IMR-90 (cell line): ENCODE results near the gene NLRC5. TPM values are rescaled to one million over a fixed set of nuclear protein-coding genes. Genes with fewer than 3 reads are reported as not detected.

Experiments used
- ATAC-seq: fragments of 200-7000 bp; cut with Tn5 transposase; 2 replicates; pipeline ENCODE4 v1.9.1; 2020; ENCODE audit warnings: low read depth, mild to moderate bottlenecking, moderate library complexity
- BruUV-seq: library from RNA; stranded (reverse); fragments of 400-500 nt; replicated peaks from 2 replicates; lab custom pipeline; 2021; lab: Mats Ljungman, UMichigan
- CTCF ChIA-PET: fragments of 300-600 bp; formaldehyde crosslinking; extraction: SDS; loops from one replicate; lab custom pipeline; 2021; ENCODE audit warnings: antibody characterized with exemption; lab: Yijun Ruan, JAX
- POLR2A ChIA-PET: fragments of 300-600 bp; sonication (Branson Sonifier 250); formaldehyde crosslinking; loops from one replicate; lab custom pipeline; 2022; ENCODE audit warnings: antibody characterized with exemption; ENCODE audit not compliant: unreplicated experiment; lab: Charles Lee
- DNase-seq: peaks from one replicate; pipeline ENCODE4 v3.0.0; 2013
- H2AFZ ChIP-seq: replicated peaks from 2 replicates; pipeline ENCODE3; 2013; ENCODE audit warnings: low read length, mild to moderate bottlenecking; ENCODE audit not compliant: poor library complexity
- H2AK5ac ChIP-seq: 2 replicates; pipeline ENCODE4 v1.6.1; 2013; ENCODE audit warnings: low read depth, low read length, inconsistent platforms
- H2AK9ac ChIP-seq: replicated peaks from 2 replicates; pipeline ENCODE3; 2013; ENCODE audit warnings: mild to moderate bottlenecking, low read depth, low read length, moderate library complexity; ENCODE audit not compliant: poor library complexity
- H2BK120ac ChIP-seq: 2 replicates; pipeline ENCODE4 v1.6.1; 2013; ENCODE audit warnings: low read depth, low read length, inconsistent platforms
- H2BK15ac ChIP-seq: 3 replicates; pipeline ENCODE4 v1.6.1; 2013; ENCODE audit warnings: low read depth, low read length, inconsistent platforms
- H2BK20ac ChIP-seq: 2 replicates; pipeline ENCODE4 v1.6.1; 2013; ENCODE audit warnings: low read depth, mild to moderate bottlenecking, inconsistent platforms, low read length, moderate library complexity
- H2BK5ac ChIP-seq: 2 replicates; pipeline ENCODE4 v1.6.1; 2013; ENCODE audit warnings: mild to moderate bottlenecking, low read depth, low read length, inconsistent platforms; ENCODE audit not compliant: poor library complexity, severe bottlenecking
- H3K14ac ChIP-seq: replicated peaks from 2 replicates; pipeline ENCODE4 v1.6.1; 2013; ENCODE audit warnings: low read depth, low read length, inconsistent platforms
- H3K18ac ChIP-seq: 2 replicates; pipeline ENCODE4 v1.6.1; 2013; ENCODE audit warnings: low read depth, low read length, control low read depth
- H3K23ac ChIP-seq: 2 replicates; pipeline ENCODE4 v1.6.1; 2013; ENCODE audit warnings: low read depth, low read length, inconsistent platforms
- H3K27ac ChIP-seq: 2 replicates; pipeline ENCODE4 v1.5.1; 2013; ENCODE audit warnings: mild to moderate bottlenecking, control low read depth, low read length; ENCODE audit not compliant: insufficient read depth
- H3K27me3 ChIP-seq: 2 replicates; pipeline ENCODE4 v1.6.1; 2013; ENCODE audit warnings: low read length; ENCODE audit not compliant: control insufficient read depth, insufficient read depth
- H3K36me3 ChIP-seq: 2 replicates; pipeline ENCODE4 v1.6.1; 2013; ENCODE audit warnings: low read length, mixed read lengths; ENCODE audit not compliant: control insufficient read depth, insufficient read depth
- H3K4ac ChIP-seq: 2 replicates; pipeline ENCODE4 v1.6.1; 2013; ENCODE audit warnings: low read depth, low read length, inconsistent platforms
- H3K4me1 ChIP-seq: 2 replicates; pipeline ENCODE4 v1.6.1; 2013; ENCODE audit warnings: low read length, mixed read lengths; ENCODE audit not compliant: control insufficient read depth, insufficient read depth
- H3K4me2 ChIP-seq: 2 replicates; pipeline ENCODE4 v1.6.1; 2013; ENCODE audit warnings: low read depth, mild to moderate bottlenecking, control low read depth, low read length, moderate library complexity
- H3K4me3 ChIP-seq: 2 replicates; pipeline ENCODE4 v1.5.1; 2013; ENCODE audit warnings: low read depth, mild to moderate bottlenecking, control low read depth, low read length, moderate library complexity; ENCODE audit not compliant: insufficient read depth
- H3K56ac ChIP-seq: 2 replicates; pipeline ENCODE4 v1.6.1; 2013; ENCODE audit warnings: low read length, inconsistent platforms; ENCODE audit not compliant: insufficient read depth; ENCODE audit errors: extremely low read depth
- H3K79me1 ChIP-seq, 2 experiments: 2 replicates each; pipeline ENCODE4 v1.6.1; 2013; ENCODE audit warnings: low read length in 2 of 2, inconsistent platforms in 1 of 2, low read depth in 1 of 2
- H3K9ac ChIP-seq: 2 replicates; pipeline ENCODE4 v1.6.1; 2013; ENCODE audit warnings: low read depth, low read length, control low read depth
- H3K9me1 ChIP-seq: 2 replicates; pipeline ENCODE4 v1.6.1; 2013; ENCODE audit warnings: low read length, inconsistent platforms; ENCODE audit not compliant: insufficient read depth
- H3K9me3 ChIP-seq: 2 replicates; pipeline ENCODE4 v1.6.1; 2013; ENCODE audit warnings: low read length; ENCODE audit not compliant: control insufficient read depth, insufficient read depth
- H4K20me1 ChIP-seq: 2 replicates; pipeline ENCODE4 v1.6.1; 2013; ENCODE audit warnings: low read length, inconsistent platforms; ENCODE audit not compliant: insufficient read depth
- H4K5ac ChIP-seq: 2 replicates; pipeline ENCODE4 v1.6.1; 2013; ENCODE audit warnings: mild to moderate bottlenecking, low read depth, low read length, control low read depth
- H4K8ac ChIP-seq, 2 experiments: 2 replicates each; pipeline ENCODE4 v1.6.1; 2013; ENCODE audit warnings: low read depth in 2 of 2, low read length in 2 of 2, control low read depth in 1 of 2, inconsistent platforms in 1 of 2
- H4K91ac ChIP-seq: 2 replicates; pipeline ENCODE4 v1.6.1; 2013; ENCODE audit warnings: low read depth, low read length, inconsistent platforms; ENCODE audit not compliant: insufficient read depth
- FOS ChIP-seq: fragments of 150-350 bp; IDR thresholded peaks from 2 replicates; pipeline ENCODE4 v1.6.1; 2016; ENCODE audit warnings: low read depth, low read length
- MAFK ChIP-seq: IDR thresholded peaks from 2 replicates; pipeline ENCODE4 v1.6.1; 2012; ENCODE audit warnings: low read depth, low read length, improper control_type of control experiment
- MAZ ChIP-seq: IDR thresholded peaks from 2 replicates; pipeline ENCODE4 v1.6.1; 2012; ENCODE audit warnings: low read depth, mild to moderate bottlenecking, low read length, improper control_type of control experiment, moderate library complexity, borderline replicate concordance
- MXI1 ChIP-seq: IDR thresholded peaks from 2 replicates; pipeline ENCODE4 v1.6.1; 2012; ENCODE audit warnings: low read depth, mild to moderate bottlenecking, low read length, moderate library complexity, borderline replicate concordance
- NFE2L2 ChIP-seq: fragments of 150-350 bp; IDR thresholded peaks from 2 replicates; pipeline ENCODE4 v1.6.1; 2016; ENCODE audit warnings: low read depth, mild to moderate bottlenecking, low read length
- POLR2A ChIP-seq: IDR thresholded peaks from 2 replicates; pipeline ENCODE4 v1.6.1; 2012; ENCODE audit warnings: mild to moderate bottlenecking, low read depth, low read length
- RCOR1 ChIP-seq: IDR thresholded peaks from 2 replicates; pipeline ENCODE4 v1.6.1; 2012; ENCODE audit warnings: mild to moderate bottlenecking, low read length, improper control_type of control experiment; ENCODE audit not compliant: insufficient replicate concordance
- RFX5 ChIP-seq: IDR thresholded peaks from 2 replicates; pipeline ENCODE4 v1.8.0; 2012; ENCODE audit warnings: low read depth, mild to moderate bottlenecking, low read length, moderate library complexity
- SMC3 ChIP-seq: fragments of 150-350 bp; IDR thresholded peaks from 2 replicates; pipeline ENCODE4 v1.6.1; 2016; ENCODE audit warnings: low read depth, mild to moderate bottlenecking, antibody characterized with exemption, low read length, moderate library complexity
- WGBS, 2 experiments: methylation state at CpG; one replicate each; pipeline versions ENCODE4 v1.1.5 to v1.1.7; 2013; ENCODE audit warnings: missing lambda C conversion rate in 2 of 2; ENCODE audit not compliant: insufficient read length in 1 of 2; ENCODE audit errors: extremely low coverage in 2 of 2; 5-methylcytosine and 5-hydroxymethylcytosine counted together
- dilution Hi-C: fragments of 300-500 bp; cut with HindIII; formaldehyde crosslinking; loops from one replicate; pipeline ENCODE4 v1.14.3; 2018; ENCODE audit warnings: low sequenced_read_pairs; ENCODE audit not compliant: unreplicated experiment
- in situ Hi-C: fragments of 300-500 bp; cut with MboI; formaldehyde crosslinking; loops from 3 replicates; pipeline ENCODE4 v1.14.3; 2019; ENCODE audit warnings: low sequenced_read_pairs, inconsistent platforms, mixed read lengths
- intact Hi-C: fragments of 100-400 bp; cut with micrococcal nuclease; formaldehyde crosslinking; loops from 2 replicates; pipeline ENCODE4 v1.10.0; 2022
- polyA plus RNA-seq, 3 experiments: library from polyadenylated mRNA; depleted of rRNA; stranded (reverse); fragments of >200 nt; gene quantifications; 2 replicates each; pipeline ENCODE4 v1.2.3, GENCODE V29; 2012; ENCODE audit warnings: low replicate concordance in 1 of 3
- total RNA-seq: library from RNA; depleted of rRNA; stranded (reverse); fragments of >200 nt; gene quantifications from 2 replicates; pipeline ENCODE4 v1.2.3, GENCODE V29; 2012
- TF ChIP-seq, protein P1 (sequence below): fragments of 150-350 bp; IDR thresholded peaks from 2 replicates; pipeline ENCODE4 v1.6.1; 2016; ENCODE audit warnings: low read depth, mild to moderate bottlenecking, low read length, moderate library complexity, borderline replicate concordance

NLRC5 gene
- total and polyA plus RNA-seq, 2 of the 4 experiments (the other 2 are of a cell fraction), result 9.1 to 14.9 TPM

DNA sequence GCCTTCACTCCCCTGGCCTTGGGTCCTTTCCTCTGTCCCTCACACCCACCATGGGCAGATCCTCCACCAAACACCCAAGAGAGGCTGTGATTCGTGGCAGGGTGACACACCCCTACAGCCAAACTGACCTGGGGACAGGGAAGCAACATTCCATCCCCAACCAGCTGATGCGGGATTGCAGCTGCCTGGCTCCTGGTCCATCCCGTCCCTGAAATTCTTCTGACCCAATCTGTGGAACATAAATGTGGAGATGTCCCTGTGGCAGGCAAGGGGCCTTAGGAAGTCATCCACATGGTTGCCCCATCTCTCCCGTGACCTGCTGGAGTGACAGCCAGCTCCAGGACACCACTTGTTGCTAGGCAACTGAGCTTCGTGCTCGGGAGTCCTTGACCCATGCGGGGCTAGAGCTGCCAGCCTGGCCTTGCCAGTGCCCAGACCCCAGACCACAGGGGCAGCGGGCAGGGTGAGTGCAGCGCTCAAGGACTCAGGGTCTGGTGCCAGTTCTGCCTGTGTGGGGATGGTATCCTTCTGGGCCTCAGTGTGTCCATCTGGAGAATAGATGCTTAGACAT lies 69.0 kb downstream of the NLRC5 start:
- Histone ChIP-seq H2AK9ac (peak overlapping the region; percentile 68), H2BK120ac (no peak overlapping the region), H3K4me1 (peaks cover 3% of the 10 kb centered on the region), H3K9me3 (no peaks in the 10 kb centered on the region), H2BK15ac (no peak overlapping the region), H4K20me1 (no peaks in the 10 kb centered on the region), H3K9me1 (peaks cover 3% of the 10 kb centered on the region; the same call in 1 of the 2 replicates), H3K4ac (no peak overlapping the region), H2AK5ac (no peak overlapping the region), H3K27me3 (no peaks in the 10 kb centered on the region), H4K8ac (no peak overlapping the region), H3K27ac (no peak overlapping the region), H3K9ac (no peak overlapping the region), H3K36me3 (peaks cover 23% of the 10 kb centered on the region; the same call in 1 of the 2 replicates), H4K91ac (no peak overlapping the region), H3K14ac (no peak overlapping the region), H3K56ac (no peak overlapping the region), H3K4me2 (no peak overlapping the region), H3K4me3 (no peak overlapping the region), H2AFZ (no peak overlapping the region), H2BK5ac (no peak overlapping the region), H3K79me1 (no peaks in the 10 kb centered on the region), H4K5ac (no peak overlapping the region), H3K23ac (no peak overlapping the region), H2BK20ac (no peak overlapping the region), H3K18ac (no peak overlapping the region)
- in situ Hi-C loops (no loop called here), dilution Hi-C loops (no loop called here), intact Hi-C loops (no loop called here)
- ChIA-PET POLR2A (no interaction called here), CTCF (no interaction called here)
- no peak for TF ChIP-seq MAZ
- no peak for TF ChIP-seq POLR2A
- no peak for TF ChIP-seq MAFK
- TF ChIP-seq, protein P1, sequence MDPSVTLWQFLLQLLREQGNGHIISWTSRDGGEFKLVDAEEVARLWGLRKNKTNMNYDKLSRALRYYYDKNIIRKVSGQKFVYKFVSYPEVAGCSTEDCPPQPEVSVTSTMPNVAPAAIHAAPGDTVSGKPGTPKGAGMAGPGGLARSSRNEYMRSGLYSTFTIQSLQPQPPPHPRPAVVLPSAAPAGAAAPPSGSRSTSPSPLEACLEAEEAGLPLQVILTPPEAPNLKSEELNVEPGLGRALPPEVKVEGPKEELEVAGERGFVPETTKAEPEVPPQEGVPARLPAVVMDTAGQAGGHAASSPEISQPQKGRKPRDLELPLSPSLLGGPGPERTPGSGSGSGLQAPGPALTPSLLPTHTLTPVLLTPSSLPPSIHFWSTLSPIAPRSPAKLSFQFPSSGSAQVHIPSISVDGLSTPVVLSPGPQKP, result no peak
- TF ChIP-seq SMC3, result no peak
- TF ChIP-seq FOS, result no peak
- no peak for TF ChIP-seq RFX5
- TF ChIP-seq RCOR1, result no peak
- TF ChIP-seq MXI1, result no peak
- no peak for TF ChIP-seq NFE2L2
- no TSS peak for BruUV-seq
- no peak for ATAC-seq
- DNase-seq, result no peak
- 73% methylated on average over 3 of the region's 9 CpGs; no CpG with 5 or more reads in 1 of the 2 experiments for WGBS, 2 experiments
